GM18517 (cell line): ENCODE measurements around the gene ASTL.
"Not testable (repeated sequence)": the region's sequence is repeated elsewhere in the genome, so short reads cannot be mapped to it uniquely, and the experiment has no call there.

ENCODE experiments used
- ATAC-seq: cut with Tn5 transposase; IDR thresholded peaks from one replicate; pipeline ENCODE4 v1.9.1; 2021; ENCODE audit warnings: mild to moderate bottlenecking, moderate library complexity; ENCODE audit not compliant: unreplicated experiment

Gene ASTL

DNA sequence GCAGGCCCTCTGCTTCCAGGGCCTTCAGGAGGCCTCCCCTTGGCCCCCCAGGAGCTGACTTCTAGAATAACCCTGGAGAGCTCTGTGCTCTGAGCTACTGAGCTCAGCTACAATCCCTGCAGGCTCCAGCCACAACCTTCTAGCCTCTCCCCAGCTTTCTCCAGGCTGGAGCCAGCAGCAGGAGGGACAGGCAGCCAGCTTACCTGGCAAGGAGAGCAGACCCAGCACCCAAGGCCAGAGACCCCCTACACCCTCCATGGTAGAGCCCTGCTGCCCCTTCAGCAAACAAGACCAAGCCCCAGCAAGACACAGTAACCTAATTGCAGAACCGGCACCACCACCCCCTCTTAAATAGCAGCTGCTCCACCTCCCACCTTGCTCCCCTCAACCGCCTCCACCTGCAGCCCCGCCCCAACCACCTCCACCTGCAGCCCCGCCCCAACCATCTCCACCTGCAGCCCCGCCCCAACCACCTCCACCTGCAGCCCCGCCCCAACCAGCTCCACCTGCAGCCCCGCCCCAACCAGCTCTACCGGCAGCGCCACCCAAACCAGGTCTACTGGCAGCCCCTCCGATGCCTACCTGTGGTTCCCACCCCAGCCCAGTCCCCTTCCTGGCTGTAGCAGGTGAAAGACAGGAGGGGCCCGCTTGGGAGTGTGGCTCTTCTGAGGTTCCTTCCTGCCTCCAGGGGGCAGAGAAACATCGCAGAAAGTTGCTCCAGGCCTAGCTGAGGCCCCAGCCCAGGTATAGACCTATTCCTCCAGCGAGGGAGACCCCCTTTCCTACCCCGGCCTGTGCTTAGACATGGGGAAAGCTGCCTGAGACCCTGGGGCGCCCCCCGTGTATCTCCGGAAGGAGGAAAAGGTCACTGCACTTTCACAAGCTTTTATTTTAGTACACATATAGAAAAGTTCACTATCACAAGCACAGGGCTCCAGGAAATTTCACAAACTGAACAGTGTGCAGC, at the start of gene ASTL:
TSS of gene ASTL (minus strand) at position 324 of the 967 bp plus-strand sequence. CDS start at position 258, 66 bp downstream.
- no peak for ATAC-seq

DNA sequence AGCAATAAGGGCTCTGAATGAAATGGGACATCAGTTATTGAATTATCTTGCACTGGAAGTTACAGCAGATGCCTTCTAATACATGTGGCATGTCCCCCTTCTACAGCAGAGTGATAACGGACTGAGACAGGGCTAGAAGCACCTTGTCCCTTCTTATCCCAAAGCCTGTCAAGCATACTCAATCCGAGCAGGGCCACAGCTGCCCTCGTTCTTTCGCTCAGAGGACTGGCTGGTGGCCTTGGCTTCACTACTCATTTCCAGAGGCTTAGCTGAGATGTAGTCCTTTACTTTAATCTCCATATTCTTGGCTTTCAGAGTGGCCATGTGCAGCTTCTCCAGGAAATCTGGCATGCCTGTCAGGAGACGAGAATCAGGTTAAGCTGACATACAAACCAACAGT, 48.3 kb upstream of the ASTL start:
- no peak for ATAC-seq

DNA sequence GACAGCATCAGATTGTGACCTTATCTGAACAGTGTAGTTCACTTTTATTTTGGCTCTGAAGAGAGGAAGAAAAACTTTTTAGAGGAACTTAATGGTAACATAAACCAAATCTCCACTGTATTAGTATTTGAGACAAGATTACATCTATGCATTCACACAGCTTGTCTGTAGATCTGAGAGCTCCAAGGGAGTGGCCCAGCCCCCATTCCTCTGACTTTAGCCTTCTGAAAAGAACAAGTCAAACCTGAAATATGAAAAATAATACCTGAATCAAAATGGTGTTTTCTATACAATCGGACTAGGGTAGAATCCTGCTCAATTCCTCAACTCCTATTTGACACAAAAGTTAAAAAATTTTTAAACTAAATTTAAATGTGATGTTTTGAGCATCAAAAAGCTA, 47.2 kb upstream of the ASTL start:
- no peak for ATAC-seq

DNA sequence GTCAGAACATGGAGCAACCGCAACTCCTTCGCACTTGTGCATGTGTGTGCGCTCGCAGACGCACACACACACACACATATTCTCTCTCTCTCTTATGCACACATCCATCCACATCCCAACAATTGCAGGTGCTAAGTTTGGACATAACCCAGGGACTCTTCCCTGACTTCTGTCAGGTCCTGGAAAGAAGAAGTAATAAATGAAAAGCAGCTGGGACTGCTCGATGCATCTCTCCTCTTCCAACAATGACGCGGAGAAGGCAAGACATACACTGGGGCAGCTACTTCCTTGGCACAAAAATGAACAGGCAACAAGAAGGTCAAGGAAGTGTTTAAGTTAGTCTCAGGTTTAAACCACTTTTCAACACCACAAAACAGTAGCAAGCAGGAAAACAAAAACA, 46.7 kb upstream of the ASTL start:
- ATAC-seq = no peak

DNA sequence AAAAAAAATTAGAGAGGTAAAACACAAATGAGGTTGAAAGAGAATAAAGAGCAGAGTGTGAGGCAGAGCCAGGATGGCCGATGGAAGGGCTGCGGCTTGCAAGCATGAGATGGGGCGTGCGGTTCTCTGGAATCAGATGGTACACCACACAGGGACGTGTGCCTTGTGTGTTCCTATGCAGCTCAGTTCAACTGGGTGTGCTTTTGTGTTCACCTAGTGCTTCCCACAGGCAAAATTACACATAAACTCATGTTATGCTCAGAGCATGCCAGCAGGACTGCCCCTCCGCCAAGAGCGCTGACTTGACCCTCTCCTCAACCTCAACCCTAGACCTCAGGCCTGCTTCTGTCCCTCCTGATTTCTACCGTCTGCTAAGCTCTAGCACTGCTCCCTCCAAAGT, 45.9 kb upstream of the ASTL start:
- no peak for ATAC-seq

DNA sequence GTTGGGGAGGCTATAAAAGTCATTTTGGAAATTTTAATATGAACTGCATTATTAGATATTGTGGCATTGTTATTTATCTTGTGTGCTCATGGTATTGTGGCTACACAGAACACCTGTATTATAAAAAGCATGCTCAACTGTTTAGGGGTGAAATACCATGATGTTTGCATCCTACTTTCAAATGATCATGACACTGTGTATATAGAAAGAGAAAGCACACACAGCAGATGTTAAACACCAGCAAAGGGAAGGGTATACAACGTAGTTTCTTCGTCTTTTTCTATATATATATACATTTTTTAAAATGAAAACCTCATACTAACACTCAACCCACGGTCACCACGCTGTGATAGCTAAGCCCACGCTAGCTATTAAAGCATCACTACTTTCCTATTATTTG, 43.2 kb upstream of the ASTL start:
- no peak for ATAC-seq

DNA sequence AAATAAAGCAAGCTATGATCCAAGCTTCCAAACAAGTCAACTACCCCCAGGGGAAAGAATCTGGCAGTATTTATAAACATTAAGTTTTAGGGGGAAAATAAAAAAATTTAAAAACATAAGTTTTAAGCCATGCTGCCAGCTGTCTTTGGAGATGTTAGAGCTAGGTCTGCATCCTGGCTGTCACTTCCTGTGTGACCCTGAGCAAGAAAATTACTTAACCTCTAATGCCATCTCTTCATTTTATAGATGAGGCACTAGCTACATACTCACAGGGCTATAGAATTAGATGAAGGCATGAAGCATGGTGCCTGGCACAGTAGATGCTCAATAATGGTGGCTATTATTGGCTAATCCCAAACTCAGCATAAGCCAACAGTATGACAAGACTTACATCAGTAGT, 42.2 kb upstream of the ASTL start:
- ATAC-seq = no peak

DNA sequence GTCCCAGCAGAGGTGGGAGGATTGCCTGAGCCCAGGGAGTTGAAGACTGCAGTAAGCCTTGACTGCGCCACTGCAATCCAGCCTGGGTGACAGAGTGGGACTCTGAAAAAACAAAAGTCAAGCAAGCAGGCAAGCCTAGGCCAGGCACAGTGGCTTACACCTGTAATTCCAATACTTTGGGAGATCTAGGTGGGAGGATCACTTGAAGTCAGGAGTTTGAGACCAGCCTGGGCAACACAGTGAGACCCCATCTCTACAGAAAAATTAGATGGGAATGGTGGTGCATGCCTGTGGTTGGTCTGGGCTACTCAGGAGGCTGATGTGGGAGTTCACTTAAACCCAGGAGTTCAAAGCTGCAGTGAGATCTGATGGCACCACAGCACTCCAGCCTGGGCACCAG, 41.7 kb upstream of the ASTL start:
- no peak for ATAC-seq

DNA sequence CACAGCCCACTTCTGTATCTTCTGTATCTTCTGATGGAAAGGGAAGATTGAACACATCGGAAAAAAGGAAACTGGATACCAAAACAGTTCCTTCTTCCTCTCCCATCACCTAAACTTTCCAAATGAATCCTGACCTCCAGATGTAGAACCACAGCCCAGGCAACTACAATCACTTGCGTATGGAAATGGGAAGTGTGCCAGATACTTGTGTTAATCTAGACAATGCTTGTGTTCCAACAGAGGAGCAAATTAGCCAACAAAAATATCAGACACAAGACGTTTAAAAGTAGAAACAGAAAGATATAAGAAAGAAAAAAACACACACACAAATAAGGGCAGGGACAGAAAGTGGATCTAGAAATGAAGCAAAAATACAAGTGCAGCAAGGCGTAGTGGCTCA, 38.4 kb upstream of the ASTL start:
- ATAC-seq = no peak

DNA sequence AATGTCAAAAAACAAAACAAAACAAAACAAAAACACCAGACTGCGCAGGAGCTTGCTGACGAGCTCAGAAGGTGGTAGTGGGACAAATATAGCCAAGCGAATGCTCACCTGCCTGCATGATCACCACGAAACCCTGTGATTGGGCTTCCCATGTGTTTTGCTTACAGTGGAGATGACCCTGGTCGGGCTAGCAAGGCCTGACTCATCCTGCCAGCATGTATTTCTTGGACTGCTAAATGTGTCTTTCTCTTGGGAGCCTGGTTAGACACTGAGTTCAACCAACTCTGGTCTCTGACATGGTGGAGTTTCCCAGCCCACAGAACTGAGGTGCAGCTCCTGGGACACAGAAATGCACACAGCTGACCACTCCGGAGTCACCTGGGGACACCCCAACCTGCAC, 37.6 kb upstream of the ASTL start:
- ATAC-seq = no peak

DNA sequence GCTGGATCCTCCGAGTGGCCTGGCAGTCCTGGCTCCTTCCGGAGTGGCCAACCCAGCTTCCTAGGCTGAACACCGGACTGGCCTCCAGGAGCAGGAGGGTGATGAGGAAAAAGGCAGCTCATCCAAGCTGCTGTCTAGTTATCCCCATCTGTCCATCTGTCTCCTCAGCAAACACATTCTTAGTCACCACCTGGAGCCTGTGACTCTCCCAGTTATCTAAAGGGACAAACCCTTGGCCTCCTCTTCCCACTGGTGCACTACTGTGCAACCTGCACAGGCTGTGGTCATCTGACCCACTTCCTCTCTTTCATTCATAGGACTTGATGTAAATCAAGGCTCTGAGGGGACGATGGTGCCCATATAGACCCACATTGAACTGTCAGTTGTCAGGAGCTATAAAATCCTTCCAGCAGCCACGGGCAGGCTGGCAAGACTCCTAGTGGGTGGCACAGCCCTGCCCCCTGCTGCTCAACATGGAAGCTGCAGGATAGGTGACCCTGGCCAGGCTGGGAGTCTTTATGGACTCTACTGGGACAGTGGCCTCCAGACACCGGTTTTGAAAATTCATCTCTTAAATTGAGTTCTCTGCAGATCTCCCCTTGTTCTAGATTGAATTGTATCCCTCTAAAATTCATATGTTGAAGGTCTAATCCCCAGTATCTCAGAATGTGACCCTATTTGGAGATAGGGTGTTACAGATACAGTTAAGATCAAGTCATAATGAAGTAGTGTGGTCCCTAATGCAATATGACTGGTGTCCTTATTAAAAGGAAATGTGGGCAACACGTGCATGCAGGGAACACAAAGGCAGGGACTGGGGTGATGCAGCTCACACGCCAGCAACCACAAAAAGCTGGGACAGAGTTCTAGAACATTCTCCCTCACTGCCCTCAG, 36.2 kb upstream of the ASTL start:
- peak; percentile 63 for ATAC-seq

DNA sequence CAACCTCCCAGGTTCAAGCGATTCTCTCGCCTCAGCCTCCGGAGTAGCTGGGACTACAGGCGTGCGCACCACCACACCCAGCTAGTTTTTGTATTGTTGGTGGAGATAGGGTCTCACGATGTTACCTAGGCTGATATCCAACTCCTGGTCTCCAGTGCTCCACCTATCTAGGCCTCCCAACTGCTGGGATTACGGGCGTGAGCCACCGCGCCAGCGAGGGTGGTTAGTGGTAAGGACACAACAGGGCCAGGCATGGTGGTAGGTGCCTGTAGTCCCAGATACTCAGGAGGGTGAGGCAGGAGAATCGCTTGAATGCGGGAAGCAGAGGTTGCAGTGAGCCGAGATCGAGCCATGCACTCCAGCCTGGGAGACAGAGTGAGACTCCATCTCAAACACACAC, 33.5 kb upstream of the ASTL start:
- no peak for ATAC-seq

DNA sequence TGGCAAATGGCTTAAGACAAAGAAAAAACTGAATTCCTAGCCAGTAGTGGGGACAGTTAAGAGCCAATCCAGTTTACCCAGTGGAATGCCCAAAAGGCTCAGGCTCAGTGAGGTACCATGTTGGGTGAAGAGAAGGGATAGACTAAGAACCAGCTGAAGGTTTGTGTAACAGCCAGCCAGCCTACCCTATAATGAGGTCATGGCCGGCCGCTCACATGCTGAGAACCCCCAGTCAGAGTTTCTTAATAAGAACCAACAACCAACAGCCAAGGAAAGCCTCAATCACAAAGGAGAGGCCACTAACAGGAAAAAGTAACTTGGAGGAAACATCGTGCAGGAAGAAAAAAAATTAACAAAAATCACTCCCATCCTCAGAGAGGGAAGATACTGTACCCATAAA, 32.3 kb upstream of the ASTL start:
- no peak for ATAC-seq

DNA sequence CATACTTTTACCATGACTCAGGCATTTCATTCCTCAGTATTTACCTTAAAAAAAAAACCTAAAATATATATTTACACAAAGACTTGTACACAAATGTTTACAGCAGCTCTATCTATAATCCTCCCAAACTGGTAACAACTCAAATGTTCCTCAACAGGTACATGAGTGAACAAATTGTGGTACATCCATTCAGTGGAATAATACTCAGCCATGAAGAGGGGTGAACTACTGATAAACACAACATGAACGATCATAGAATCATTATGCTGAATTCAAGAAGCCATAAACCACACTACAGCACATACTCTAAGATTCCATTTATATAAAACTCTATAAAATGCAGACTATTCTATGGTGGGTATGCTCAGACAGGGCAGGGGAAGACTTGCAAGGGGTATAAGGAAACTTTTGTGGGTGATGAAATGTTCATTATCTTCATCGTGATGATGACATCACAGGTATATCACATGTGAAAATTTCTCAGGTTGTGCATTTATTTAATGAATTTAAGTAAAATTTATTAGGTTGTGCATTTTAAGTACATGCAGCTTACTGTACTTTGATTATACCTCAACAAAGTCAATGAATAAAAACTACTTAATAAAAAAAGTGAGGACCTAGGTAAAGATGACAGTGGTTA, 31.7 kb upstream of the ASTL start:
- no peak for ATAC-seq

DNA sequence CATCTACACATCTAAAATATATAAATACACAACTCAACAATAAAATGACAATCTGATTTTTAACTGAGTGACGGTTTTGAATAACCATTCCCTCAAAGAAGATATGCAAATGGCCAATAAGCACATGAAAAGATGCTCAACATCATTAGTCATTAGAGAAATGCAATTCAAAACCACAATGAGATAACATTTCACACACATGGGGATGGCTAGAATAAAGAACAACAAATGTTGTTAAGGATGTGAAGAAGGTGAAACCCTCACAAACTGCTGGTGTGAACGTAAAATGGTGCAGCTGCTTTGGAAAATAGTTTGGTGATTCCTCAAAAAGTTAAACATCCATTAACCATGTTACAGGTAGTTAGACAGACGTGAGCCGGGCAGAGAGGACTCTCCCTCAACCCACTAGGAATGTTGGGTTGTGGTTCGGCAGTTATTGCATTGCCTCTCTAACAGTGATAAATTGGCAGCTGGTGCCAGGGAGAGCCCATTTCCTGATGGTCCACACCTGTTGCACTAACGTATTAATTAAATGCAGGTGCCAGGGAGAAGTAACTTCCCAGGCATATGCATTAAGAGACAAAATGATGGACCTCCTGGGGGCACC, 29.2 kb upstream of the ASTL start:
- ATAC-seq = no peak

DNA sequence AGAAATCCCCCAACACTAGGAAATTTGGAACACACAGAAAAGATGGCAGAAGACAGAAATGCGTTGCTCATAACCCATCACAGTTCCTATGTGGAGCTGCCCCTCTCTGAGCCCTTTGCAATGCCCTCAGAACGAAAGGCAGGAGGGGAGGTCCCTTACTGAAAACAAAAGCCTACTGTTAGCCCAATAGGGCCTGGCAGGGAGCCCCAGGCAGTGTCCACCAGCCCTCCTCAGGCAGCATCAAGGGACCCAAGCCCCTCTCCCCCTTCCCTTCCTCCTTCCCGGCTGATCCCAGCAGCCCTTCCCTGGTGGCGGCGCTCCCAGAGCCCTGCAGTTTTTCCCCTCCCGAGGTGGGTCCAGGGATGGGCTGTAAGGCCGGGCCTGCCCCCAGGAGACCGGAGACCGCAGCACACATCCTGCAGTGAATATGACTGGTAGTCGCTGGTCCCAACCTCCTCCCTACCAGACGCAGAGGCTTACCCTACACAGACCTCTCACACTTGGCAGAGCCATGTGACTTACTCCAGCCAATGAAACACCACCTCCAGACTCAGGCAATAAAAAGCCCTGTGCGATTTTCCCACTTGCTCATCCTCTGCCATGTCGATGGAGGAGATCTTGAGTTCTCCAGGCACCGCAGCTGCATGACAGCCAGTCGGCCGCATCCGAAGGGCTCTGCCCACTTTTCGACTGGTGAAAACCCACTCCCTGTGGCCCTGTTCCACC, 26.3 kb upstream of the ASTL start:
- ATAC-seq = peak; percentile 69

DNA sequence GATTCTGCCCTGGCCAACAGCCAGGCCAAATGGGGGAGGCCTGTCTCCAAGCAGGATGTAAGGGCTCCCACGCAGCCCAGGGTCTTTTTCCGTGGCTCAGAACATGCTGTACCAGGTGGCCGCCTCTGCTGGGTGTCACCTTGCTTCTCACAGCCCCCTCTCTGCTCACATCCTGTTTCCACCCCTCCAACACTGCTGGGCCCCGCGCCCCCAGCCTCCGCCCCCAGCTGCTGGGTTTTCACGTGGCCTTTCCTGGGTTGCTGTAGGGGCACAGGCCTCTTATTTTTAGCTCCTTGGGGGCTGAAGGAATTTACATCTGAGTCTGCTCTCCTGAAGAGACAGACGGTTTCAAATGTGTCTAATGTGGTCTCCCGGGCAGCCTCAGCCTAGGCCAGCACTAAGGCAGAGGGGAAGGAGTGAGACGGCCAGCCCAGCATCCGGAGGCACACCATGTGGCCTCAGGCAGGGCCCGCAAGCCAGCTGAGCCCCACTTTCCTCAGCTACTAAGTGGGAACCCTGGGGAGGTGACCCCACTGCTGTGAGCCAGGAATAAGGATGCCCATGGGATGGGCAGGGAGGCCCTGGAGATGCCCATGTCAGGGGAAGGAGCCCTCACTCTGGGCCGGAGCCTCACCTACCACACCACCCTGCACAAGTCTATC, 25.6 kb upstream of the ASTL start:
- peak; percentile 51 for ATAC-seq

DNA sequence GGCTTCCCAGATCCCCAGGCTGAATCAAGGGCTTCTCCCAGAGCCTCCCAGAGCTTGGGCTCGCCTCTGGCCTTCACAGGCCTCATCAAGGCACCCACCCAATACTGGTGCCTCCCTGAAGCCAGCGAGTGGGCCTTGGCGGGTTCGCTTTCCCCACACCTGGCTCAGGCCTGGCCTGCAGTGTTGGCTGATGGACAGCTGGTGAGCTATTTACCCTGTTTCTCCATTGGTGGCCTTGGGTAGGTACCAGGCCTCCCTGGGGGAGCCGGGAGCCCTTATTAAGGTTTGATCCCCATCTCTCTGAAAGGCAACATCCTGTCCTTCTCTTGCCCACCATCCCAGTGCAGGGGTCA, 25.1 kb upstream of the ASTL start:
- no peak for ATAC-seq

DNA sequence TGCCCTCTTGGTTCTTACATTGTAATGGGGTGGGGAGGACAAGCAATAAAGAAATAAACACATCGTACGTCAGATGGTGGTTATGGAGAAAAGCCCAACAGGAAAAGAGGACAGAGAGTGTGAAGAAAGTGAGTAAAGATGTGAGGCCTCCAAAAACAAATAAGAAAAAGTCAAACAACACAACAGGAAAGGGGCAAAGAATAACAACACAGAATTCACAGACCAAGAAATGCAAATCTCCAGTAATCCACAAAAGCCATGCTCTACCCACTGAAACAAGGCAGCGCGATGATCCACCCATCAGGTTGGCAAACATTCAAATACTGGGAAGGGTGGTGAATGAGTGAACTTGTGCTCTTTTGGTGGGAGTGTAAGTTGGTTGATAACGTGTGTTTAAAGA, 23.6 kb upstream of the ASTL start:
- ATAC-seq = no peak

DNA sequence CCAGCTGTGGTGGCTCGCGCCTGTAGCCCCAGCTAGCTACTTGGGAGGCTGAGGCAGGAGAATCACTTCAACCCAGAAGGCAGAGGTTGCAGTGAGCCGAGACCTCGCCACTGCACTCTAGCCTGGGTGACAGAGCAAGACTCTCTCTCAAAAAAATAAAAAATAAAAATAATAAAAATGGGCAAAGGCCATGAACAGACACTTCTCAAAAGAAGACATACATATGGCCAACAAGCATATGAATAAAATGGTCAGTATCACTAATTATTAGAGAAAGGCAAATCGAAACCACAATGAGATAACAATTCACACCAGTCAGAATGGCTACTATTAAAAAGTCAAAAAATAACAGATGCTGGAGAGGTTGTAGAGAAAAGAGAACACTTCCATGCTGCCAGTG, 22.1 kb upstream of the ASTL start:
- not testable (repeated sequence) for ATAC-seq
